Endothelial cell (in vitro differentiated cells): ENCODE data around the gene LNP1. TPM values are rescaled to one million over a fixed set of nuclear protein-coding genes. Genes with fewer than 3 reads are reported as not detected.

Source experiments
- DNase-seq: peaks from one replicate; pipeline ENCODE4 v3.0.0; 2021; ENCODE audit warnings: low spot score
- H3K27ac Mint-ChIP-seq: one replicate; pipeline ENCODE4 v1.8.0; 2021; ENCODE audit warnings: mixed read lengths, inconsistent platforms; ENCODE audit not compliant: unreplicated experiment
- H3K27me3 Mint-ChIP-seq: one replicate; pipeline ENCODE4 v1.8.0; 2021; ENCODE audit warnings: mild to moderate bottlenecking, moderate library complexity, mixed read lengths, inconsistent platforms; ENCODE audit not compliant: unreplicated experiment
- H3K36me3 Mint-ChIP-seq: one replicate; pipeline ENCODE4 v1.8.0; 2021; ENCODE audit warnings: mild to moderate bottlenecking, low read depth, mixed read lengths, inconsistent platforms; ENCODE audit not compliant: unreplicated experiment
- H3K4me1 Mint-ChIP-seq: one replicate; pipeline ENCODE4 v1.8.0; 2021; ENCODE audit warnings: mild to moderate bottlenecking, mixed read lengths, inconsistent platforms; ENCODE audit not compliant: unreplicated experiment
- H3K4me3 Mint-ChIP-seq: one replicate; pipeline ENCODE4 v1.8.0; 2021; ENCODE audit warnings: mild to moderate bottlenecking, mixed read lengths, inconsistent platforms; ENCODE audit not compliant: unreplicated experiment
- H3K9me3 Mint-ChIP-seq: one replicate; pipeline ENCODE4 v1.8.0; 2021; ENCODE audit warnings: mixed read lengths, inconsistent platforms; ENCODE audit not compliant: unreplicated experiment
- total RNA-seq: library from RNA; stranded (reverse); fragmentation: NEBNext Ultra II Directional; extraction: Animal tissue kit (Norgen Biotek cat#: 25700); gene quantifications from one replicate; pipeline ENCODE4 v1.2.1, GENCODE V29; 2021; ENCODE audit not compliant: unreplicated experiment
- TF ChIP-seq, protein P1 (sequence below): fragments of 200-600 bp; sonication (generic); IDR thresholded peaks from one replicate; pipeline ENCODE4 v1.5.0; 2021; ENCODE audit warnings: antibody characterized with exemption; ENCODE audit not compliant: unreplicated experiment

Gene LNP1
- total RNA-seq, 1 donor from 2014 or later = 0.67 TPM

- no peaks in the 10 kb centered on the region for H3K9me3 Mint-ChIP-seq
- H3K4me3 Mint-ChIP-seq = peak overlapping the region; percentile 99
- DNase-seq = no peak
- peak overlapping the region; percentile 70 for H3K27ac Mint-ChIP-seq
- no peaks in the 10 kb centered on the region for H3K36me3 Mint-ChIP-seq
- peaks cover 18% of the 10 kb centered on the region for H3K4me1 Mint-ChIP-seq
- TF ChIP-seq, protein P1, sequence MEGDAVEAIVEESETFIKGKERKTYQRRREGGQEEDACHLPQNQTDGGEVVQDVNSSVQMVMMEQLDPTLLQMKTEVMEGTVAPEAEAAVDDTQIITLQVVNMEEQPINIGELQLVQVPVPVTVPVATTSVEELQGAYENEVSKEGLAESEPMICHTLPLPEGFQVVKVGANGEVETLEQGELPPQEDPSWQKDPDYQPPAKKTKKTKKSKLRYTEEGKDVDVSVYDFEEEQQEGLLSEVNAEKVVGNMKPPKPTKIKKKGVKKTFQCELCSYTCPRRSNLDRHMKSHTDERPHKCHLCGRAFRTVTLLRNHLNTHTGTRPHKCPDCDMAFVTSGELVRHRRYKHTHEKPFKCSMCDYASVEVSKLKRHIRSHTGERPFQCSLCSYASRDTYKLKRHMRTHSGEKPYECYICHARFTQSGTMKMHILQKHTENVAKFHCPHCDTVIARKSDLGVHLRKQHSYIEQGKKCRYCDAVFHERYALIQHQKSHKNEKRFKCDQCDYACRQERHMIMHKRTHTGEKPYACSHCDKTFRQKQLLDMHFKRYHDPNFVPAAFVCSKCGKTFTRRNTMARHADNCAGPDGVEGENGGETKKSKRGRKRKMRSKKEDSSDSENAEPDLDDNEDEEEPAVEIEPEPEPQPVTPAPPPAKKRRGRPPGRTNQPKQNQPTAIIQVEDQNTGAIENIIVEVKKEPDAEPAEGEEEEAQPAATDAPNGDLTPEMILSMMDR = no peak
- H3K27me3 Mint-ChIP-seq = peaks cover 15% of the 10 kb centered on the region
These were observed 1.8 kb upstream of the LNP1 start for GRCh38 chr3:100399341-100400071.

DNA sequence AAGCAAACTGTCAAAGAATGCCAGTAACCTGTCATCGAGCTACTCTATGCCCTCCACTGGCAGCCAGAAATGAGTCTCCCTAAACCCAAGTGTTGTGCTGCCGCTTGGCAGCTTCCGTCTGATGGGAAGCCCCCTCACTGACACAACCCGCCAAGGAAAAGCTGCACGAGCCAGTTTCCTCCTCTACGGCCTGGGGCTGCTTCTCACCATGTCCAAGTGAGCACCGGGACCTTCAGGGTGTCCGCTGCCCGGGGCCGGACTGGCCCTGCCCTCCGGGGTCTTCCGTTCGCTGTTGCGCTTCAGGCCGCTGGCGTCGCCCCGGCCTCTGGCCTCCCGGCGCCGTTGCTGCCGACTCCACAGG lies 940 bp upstream of the LNP1 start:
- peak overlapping the region; percentile 30 for H3K27ac Mint-ChIP-seq
- no peaks in the 10 kb centered on the region for H3K36me3 Mint-ChIP-seq
- H3K9me3 Mint-ChIP-seq = no peaks in the 10 kb centered on the region
- TF ChIP-seq, protein P1 = no peak
- H3K4me3 Mint-ChIP-seq = peak overlapping the region; percentile 99
- DNase-seq = peak; percentile 55
- H3K4me1 Mint-ChIP-seq = peaks cover 18% of the 10 kb centered on the region
- H3K27me3 Mint-ChIP-seq = peaks cover 15% of the 10 kb centered on the region

GRCh38 chr3:100401674-100402041 lies 319 bp downstream of the LNP1 start:
- no peaks in the 10 kb centered on the region for H3K9me3 Mint-ChIP-seq
- peaks cover 18% of the 10 kb centered on the region for H3K4me1 Mint-ChIP-seq
- H3K36me3 Mint-ChIP-seq = no peaks in the 10 kb centered on the region

GRCh38 chr3:100402256-100402655 lies 917 bp downstream of the LNP1 start:
- DNase-seq = no peak
- peak overlapping the region; percentile 80 for H3K27ac Mint-ChIP-seq
- no peaks in the 10 kb centered on the region for H3K36me3 Mint-ChIP-seq
- H3K9me3 Mint-ChIP-seq = no peaks in the 10 kb centered on the region
- TF ChIP-seq, protein P1 = no peak
- peak overlapping the region; percentile 99 for H3K4me3 Mint-ChIP-seq
- H3K27me3 Mint-ChIP-seq = peaks cover 15% of the 10 kb centered on the region
- peaks cover 18% of the 10 kb centered on the region for H3K4me1 Mint-ChIP-seq

More at GRCh38 chr3:100401674-100402041, 319 bp downstream of the LNP1 start:
- Mint-ChIP-seq H3K27me3 (peaks cover 15% of the 10 kb centered on the region), H3K27ac (peak overlapping the region; percentile 80), H3K4me3 (peak overlapping the region; percentile 99)
- TF ChIP-seq, protein P1 = no peak
- DNase-seq = peak; percentile 28

- TF ChIP-seq, protein P1 = no peak
- Mint-ChIP-seq H3K9me3 (no peaks in the 10 kb centered on the region), H3K36me3 (no peaks in the 10 kb centered on the region), H3K4me3 (no peak overlapping the region), H3K27me3 (peaks cover 15% of the 10 kb centered on the region), H3K27ac (peak overlapping the region; percentile 28), H3K4me1 (peaks cover 18% of the 10 kb centered on the region)
- no peak for DNase-seq
These were observed 1.6 kb downstream of the LNP1 start for GRCh38 chr3:100402891-100403290.
